Activated effector memory CD4-positive, alpha-beta T cell treated with anti-CD3 and anti-CD28 coated beads, Interleukin-2, amount 50 U/mL, for 16 hours (primary cell): ENCODE measurements around the gene ZNF366.

Experiments used
- DNase-seq: peaks from one replicate; pipeline ENCODE4 v3.0.0-alpha.2; 2020

The ZNF366 gene

DNA sequence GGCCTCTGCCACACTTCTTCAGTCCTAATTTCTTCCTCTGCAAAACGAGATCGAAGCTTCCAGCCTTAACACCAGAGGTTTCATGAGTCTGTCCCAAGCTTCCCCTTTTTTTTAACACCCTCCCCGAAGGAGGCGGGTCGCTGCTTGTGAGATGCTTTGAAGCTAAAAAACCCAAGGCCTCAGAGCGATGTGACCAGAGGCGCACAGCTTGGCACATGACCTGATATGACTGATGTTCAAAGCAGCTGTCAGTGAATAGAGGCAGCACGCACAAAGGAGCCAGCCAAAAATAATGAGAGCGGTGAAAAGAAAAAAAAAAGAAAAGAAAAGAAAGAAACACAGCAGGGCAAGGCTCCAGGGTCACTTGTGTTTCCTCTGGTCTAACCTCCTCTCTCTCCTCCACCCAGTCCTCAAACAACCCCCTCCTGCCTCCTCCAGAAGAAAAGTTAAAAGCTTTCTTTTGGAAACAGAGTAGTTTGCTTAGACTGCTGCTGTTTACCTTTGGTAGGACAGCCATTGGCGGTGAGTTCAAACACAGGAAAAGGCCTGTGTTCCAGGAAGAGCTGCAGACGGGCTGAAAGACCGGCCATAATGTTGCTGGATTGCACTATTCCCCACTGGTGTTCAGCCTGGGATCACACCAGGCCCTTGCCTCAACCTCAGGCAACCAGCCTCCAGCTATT, 10.9 kb upstream of the ZNF366 start:
- DNase-seq: no peak

DNA sequence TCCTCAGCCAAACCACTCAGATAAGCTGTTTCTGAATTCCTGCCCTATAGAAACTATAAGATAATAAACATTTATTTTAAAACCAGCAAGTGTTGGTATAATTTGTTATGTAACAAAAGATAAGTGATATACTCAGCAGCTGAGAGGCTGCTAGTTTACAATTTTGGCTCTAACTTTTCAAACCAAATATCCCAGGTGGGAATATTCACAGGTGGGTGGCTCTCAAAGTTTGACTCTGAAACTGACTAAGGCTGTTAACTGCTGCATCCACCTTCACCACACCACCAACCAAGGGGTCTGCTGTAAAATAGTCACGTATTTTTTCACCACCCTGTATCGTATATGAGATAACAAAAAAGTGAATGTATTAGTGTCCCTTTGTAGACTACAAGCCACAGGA, 9.7 kb upstream of the ZNF366 start:
- no peak for DNase-seq

- DNase-seq: no peak
These were observed 8.0 kb upstream of the ZNF366 start for GRCh38 chr5:72515211-72515610.

DNA sequence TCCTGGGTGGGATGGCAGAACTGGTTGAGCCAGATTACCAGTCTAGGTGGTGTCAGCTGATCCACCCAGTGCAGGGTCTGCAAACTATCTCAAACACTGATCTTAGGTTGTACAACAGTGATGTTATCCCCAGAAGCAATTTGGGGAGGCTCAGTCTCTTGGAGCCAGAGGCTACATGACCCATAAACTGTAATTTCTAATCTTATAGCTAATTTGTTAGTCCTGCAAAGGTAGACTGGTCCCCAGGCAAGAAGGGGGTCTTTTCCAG, 5.3 kb upstream of the ZNF366 start:
- no peak for DNase-seq

DNA sequence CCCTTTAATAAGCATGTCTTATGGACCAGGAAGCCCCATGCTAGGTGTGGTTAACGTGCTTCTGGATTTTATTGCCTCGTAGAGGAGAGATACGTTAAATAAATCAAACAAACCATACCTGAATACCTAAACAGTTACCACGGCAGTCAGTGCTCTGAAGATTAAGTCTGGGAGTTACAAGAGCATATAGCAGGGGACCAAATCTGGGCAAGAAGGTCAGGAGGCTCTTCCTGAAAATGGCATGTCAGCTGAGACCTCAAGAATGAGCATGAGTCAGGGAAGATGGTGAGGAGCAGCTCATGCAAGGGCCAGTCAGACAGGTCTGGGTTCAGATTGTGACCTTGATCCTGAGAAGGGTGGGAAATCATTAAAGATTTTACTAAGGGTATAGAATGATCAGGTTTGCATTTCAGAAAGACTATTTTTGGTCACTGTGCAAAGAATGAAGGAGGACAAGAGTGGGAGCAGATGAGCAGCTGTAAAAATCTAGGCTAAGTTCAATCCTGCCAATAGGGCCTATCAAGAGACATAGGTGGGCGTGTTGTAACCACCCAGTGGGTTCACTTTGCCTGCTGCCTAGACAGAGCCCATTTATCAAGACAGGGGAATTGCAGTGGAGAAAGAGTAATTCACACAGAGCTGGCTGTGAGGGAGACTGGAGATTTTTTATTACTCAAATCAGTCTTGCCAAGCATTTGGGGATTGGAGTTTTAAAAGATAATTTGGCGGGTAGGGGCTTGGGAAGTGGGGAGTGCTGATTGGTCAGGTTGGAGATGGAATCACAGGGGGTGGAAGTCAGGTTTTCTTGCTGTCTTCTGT, 4.8 kb upstream of the ZNF366 start:
- DNase-seq: no peak

- DNase-seq: no peak
These were observed 4.2 kb upstream of the ZNF366 start for GRCh38 chr5:72511366-72511765.

DNA sequence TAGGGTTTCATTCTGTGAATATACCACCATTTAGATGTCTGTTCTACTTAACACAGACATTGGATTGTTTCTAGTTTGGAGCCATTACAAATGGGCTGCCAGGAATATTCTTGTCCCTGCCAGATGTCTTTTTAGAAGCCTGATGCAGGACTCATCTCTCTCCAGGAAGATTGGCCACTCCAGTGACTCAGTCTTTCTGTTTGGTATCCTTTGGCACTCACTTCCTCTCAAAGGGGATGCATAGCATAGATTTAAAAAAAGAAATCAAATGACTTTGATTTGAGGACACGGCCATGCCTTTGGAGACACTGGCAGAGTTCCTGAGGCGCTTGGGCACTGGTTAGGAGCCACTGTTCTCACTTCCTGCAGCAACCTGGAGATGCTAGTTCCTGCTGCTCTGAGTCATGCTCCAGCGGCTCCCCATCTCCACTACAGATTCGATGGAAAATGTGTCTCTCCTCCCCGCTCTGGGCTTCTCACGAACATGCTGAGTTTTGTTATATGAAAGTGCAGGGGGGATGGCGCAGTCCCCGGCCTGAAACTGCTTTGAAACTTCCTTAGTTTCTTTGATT, 3.5 kb upstream of the ZNF366 start:
- no peak for DNase-seq

- DNase-seq: no peak
These were observed 2.2 kb upstream of the ZNF366 start for GRCh38 chr5:72509401-72509800.

GRCh38 chr5:72508241-72509170, 1.3 kb upstream of the ZNF366 start:
- no peak for DNase-seq

DNA sequence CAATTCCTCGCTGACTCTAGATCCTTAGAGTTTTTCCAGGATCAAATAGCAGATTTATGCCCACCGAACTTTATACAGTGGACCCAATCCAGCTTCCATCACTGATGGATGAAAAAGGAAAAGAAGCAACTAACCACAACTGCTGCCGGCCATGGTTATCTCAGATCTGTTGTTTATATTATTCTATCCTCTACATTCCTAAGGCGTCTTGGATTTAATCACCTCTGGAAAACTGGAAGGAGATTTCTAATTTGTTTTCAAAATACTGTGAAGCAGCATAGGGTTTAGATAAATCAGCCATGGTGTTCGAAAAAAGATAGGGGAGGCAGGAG, 663 bp upstream of the ZNF366 start:
- DNase-seq: no peak

DNA sequence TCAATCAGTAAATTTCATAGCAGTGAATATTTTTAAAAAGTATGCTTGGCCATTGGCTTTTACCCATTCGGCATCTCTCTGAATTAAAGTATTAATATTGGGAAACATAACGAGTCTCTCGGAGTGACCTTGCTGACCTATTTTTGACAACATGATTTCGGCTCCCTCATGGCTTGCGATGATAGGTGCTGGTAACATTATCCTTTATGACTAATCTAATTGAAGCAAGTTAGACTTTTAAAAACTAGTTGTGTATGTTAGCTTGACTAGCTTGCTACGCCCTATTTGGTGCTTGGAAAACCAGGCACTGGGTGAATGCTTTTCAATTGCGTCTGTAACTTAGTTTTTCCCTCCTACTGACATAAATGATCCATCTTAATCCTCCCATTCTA, 1.1 kb downstream of the ZNF366 start:
- no peak for DNase-seq

DNA sequence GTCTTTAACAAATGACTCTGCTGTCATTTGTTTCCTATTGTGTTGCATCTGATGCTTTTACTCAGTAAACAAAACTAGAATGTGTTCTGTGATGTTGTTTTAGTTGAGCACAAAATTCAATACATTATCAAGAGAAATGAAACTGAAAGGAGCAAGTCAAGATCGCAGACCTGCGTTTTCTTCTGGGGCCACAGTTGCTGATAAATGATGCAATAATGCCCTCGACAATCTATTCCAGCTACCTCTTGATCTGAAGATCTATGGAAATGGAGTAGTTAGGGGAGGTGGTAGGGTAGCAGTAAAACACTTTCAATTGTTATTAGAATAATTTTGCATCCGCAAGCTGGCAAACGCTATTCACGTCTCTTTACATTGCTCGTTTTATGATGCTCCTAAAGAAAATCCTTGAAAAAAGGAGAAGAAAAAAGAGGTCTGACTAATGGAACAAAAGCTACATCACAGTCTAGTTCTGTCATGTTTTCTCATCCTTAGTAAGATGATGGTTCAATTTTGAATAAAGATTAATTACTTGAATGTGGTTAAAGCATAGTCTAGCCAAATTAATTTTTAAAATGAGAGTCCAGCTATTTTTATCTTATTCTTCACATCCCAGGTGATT, 1.6 kb downstream of the ZNF366 start:
- no peak for DNase-seq

- DNase-seq: no peak
These were observed 2.2 kb downstream of the ZNF366 start for GRCh38 chr5:72505016-72505415.

- no peak for DNase-seq
These were observed 3.2 kb downstream of the ZNF366 start for GRCh38 chr5:72503888-72504491.

DNA sequence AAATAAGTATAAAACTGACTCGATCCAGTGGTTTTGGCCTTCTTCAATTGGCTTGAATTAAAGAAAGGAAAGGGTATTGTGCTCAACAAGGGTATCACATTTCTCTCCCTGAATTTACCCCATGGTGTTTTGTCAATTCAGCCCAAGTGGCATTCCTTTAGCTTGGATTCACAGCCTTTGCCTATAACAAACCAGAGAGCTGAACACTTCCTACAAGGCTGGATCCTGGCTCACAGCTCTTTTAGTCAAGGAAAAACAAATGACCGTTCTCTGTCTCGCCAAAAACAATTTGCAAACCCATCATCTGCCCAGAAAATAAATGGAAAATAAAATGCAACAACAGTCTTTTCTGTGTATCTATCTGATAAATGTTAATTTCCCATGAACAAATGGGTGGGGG, 5.7 kb downstream of the ZNF366 start:
- no peak for DNase-seq

GRCh38 chr5:72499730-72500129, 7.5 kb downstream of the ZNF366 start:
- no peak for DNase-seq

GRCh38 chr5:72499090-72499489, 8.1 kb downstream of the ZNF366 start:
- no peak for DNase-seq

- DNase-seq: no peak
These were observed 8.9 kb downstream of the ZNF366 start for GRCh38 chr5:72498284-72498683.

- DNase-seq: no peak
These were observed 9.4 kb downstream of the ZNF366 start for GRCh38 chr5:72497823-72498222.

DNA sequence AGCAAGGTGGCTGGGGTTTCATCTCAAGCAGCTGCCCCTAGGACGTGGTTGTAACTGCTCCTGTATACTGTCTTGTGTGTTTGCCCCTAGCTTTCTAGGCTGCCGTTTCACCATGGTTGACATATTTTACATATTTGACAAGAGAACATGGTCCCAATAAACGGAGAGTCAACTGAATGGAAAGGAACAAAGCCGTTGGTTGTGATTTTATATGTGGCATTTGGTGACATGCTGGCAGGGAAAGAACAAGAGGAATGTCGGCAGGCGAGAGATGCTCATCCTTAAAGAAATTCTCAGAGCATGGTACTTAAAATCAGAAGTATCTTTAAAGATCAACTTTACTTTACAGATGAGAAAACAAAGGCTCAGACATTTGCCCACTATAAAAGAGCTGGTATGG, 11.8 kb downstream of the ZNF366 start:
- DNase-seq: no peak

- DNase-seq: no peak
These were observed 12.5 kb downstream of the ZNF366 start for GRCh38 chr5:72494623-72495124.

DNA sequence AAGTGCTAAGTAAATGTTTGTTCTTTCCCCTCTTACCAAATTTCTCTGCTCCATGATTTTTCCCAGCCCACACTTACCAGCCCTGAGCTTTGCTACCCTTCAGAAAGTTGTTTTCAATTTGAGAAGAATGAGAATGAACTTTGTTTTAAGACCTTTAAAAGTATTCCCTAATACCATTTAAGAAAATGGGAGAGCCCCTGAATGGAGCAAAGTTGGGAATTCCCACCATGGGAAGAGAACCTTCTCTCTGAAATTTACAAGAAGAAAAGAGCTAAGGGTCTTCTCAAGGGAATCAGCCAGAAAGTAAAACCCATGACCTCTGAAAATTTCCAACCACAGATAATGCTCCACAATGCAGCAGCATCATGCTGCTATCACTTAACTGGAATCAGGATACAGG, 17.7 kb downstream of the ZNF366 start:
- no peak for DNase-seq

DNA sequence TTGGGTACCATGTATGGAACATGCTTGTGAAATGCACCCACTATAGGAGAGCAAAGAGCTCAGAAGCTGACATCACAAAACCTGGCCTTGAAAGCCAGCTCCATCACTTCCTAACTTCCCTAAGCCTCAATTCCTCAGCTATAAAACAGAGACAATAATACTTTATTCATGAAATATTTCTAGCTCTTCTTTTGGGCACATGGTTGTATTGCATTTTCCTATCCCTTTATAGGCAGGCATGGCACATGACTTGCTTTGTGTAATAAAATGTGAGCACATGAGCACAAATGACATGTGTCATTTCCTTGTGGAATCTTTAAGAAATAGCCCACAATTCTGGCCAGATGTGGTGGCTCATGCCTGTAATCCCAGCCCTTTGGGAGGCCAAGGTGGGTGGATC, 18.5 kb downstream of the ZNF366 start:
- DNase-seq: no peak
